ENCODE measurements around the gene PTPN20. TPM values are rescaled to one million over a fixed set of nuclear protein-coding genes. Genes with fewer than 3 reads are reported as not detected.
"Not testable (repeated sequence)": the region's sequence is repeated elsewhere in the genome, so short reads cannot be mapped to it uniquely, and the experiment has no call there.

The PTPN20 gene
- total RNA-seq, 1 donor from 2014 or later = 1.5 TPM

DNA sequence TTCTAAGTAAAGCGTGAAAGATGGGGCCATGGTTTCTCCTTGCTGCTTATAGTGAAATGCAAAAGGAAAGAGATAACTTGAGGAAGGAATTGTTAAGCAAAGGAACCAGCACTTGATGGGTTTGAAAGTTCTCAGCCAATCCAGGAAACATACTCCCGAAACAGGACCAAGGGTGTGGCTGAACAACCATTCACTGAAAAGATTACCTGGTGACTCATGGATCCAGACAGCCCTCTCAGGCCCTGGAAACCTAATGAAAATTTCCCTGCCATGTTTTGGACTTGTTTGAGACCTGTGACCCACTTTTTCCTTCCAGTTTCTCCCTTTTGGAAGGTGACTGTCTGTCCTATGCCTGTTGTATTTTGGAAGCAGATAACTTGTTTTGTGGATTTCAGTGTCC, 11.3 kb downstream of the PTPN20 start:
- intact Hi-C loops (cut with DNase I); H3K27ac ChIP-seq; H3K9me3 ChIP-seq; H3K4me3 ChIP-seq; DNase-seq (ENCODE audit: extremely low spot score in 2 of 2); H3K27me3 ChIP-seq; H3K4me1 ChIP-seq; H3K36me3 ChIP-seq: not testable (repeated sequence)

GRCh38 chr10:46925156-46925555, 13.9 kb downstream of the PTPN20 start:
- DNase-seq (ENCODE audit: extremely low spot score in 2 of 2); H3K4me3 ChIP-seq; intact Hi-C loops (cut with DNase I); H3K4me1 ChIP-seq; H3K27me3 ChIP-seq; H3K27ac ChIP-seq; H3K9me3 ChIP-seq; H3K36me3 ChIP-seq: not testable (repeated sequence)

DNA sequence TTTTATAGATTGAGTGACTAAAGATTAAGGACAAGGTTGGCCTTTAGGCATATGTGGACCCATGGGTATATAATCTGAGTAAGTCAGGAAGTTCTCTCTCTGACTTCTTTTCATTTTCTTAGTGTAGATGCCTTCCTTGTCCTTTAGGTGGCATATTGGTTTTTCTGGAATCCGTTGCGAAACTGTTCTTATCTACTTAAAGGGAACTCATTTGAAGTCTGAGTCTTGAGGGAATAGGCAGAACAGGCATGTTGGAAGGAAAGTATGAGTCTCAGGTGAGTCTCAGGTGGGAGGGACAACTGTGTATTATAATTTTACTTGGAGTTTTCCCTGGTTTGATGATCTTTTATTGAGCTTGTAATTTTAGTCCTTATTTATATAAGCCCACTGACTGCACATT, 14.6 kb downstream of the PTPN20 start:
- H3K4me1 ChIP-seq; H3K4me3 ChIP-seq; intact Hi-C loops (cut with DNase I); H3K27me3 ChIP-seq; H3K27ac ChIP-seq; DNase-seq (ENCODE audit: extremely low spot score in 2 of 2); H3K36me3 ChIP-seq; H3K9me3 ChIP-seq: not testable (repeated sequence)

DNA sequence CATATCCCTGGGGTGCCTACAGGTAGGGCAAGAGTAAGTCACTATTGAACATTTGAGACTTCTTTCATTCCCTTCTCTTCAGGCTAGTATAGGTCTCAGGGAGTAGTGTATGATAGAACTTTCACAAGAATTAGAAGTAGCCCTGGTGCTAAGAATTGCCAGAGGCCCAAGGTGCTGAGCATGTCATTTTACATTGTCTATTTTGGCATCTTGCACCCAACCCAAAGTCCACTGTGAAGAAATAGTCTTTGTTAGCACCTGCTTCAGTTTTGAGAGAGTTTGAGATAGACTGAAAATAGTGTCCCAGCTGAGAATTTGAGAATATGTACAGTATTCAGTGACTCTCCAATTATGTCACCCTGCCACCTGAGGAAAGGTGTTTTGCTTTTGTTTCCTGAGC, 17.6 kb downstream of the PTPN20 start:
- H3K36me3 ChIP-seq; H3K4me3 ChIP-seq; H3K4me1 ChIP-seq; H3K27me3 ChIP-seq; H3K9me3 ChIP-seq; H3K27ac ChIP-seq; DNase-seq (ENCODE audit: extremely low spot score in 2 of 2); intact Hi-C loops (cut with DNase I): not testable (repeated sequence)

GRCh38 chr10:46932383-46932782, 21.2 kb downstream of the PTPN20 start:
- H3K9me3 ChIP-seq; H3K4me1 ChIP-seq; H3K36me3 ChIP-seq; DNase-seq (ENCODE audit: extremely low spot score in 2 of 2); H3K4me3 ChIP-seq; H3K27me3 ChIP-seq; H3K27ac ChIP-seq; intact Hi-C loops (cut with DNase I): not testable (repeated sequence)

DNA sequence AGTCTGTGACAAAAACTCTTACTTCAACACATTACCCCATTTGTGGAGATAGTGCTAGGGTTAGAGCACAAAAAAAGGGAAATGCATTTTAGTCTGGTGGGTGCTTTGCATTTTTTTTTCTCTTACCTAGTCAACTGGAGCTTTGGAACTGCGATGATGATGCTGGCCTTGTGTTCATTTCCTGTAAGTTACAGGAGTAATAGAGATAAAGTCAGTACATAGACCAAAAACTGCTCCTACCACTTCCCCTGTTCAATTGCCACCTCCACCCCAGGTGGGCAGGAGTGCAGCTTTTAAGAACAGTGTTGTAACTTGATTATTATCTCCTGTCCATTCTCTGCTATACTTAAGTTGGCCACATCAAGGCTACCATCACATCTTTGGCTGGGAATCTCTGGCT, 29.9 kb downstream of the PTPN20 start:
- DNase-seq (ENCODE audit: extremely low spot score in 2 of 2); intact Hi-C loops (cut with DNase I); H3K36me3 ChIP-seq; H3K4me1 ChIP-seq; H3K27me3 ChIP-seq; H3K4me3 ChIP-seq; H3K9me3 ChIP-seq; H3K27ac ChIP-seq: not testable (repeated sequence)

DNA sequence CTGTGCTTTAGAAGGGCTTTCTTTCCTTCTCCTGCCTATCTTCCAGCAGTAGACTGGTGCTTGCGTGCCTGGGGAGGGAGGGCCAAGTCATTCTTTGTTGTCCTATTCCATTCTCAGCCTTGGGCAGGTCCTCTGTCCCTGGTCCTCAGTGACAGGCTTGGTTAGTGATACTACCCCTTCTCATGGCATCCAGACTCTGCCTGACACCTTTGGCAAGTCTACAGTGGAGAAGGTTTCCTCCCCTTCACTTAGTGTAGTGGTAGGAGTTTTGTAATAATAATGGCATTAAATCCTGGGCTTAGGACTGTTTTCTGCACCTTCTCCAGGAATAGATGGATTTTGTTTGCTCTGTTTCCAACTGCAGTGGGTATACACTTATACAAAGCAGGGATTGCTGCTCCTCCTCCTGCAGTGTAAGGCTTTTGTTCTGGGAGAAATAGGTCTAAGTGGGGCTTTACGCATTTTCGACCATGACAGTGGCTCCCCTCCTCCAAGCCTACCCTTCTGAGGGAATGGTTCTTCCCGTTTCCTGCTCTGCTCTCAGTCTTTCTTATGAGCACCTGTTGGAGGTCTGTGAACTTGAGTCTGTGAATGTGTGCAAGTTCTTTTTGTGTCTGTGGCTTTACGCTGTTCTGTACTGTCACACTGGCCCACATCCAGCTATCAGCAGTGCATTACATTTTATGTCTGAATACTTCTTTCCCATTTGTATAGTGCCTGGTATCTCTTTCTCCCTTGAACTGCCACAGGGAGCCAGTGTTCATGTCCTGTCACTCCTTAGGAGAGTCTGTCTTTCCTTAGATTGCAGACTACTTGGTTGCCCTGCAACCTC, 37.7 kb downstream of the PTPN20 start:
- H3K4me1 ChIP-seq; H3K4me3 ChIP-seq; intact Hi-C loops (cut with DNase I); H3K27ac ChIP-seq; H3K9me3 ChIP-seq; H3K27me3 ChIP-seq; H3K36me3 ChIP-seq: not testable (repeated sequence)
- DNase-seq (ENCODE audit: extremely low spot score in 2 of 2) = peak in 1 of 2 donors; percentile 40

DNA sequence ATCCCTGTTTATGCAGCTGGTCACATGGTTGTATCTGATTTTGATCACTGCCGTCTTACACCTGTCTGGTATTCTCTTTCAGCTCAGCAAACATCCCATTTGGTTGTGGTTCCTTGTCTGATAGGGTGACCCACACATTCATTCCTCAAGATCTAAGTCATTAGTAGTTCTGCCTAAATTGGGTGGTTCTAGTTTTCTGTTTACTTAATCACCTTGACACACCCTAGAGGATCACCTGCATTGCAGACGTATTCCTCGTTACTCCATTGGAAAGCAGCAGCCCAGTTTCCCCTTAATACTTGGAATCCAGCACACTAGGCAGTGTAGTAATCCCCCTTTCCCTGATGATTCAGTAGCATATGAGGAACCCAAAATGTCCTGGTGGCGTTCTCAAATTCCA, 41.3 kb downstream of the PTPN20 start:
- H3K4me1 ChIP-seq; H3K27ac ChIP-seq; H3K4me3 ChIP-seq; H3K9me3 ChIP-seq; H3K27me3 ChIP-seq; intact Hi-C loops (cut with DNase I); H3K36me3 ChIP-seq; DNase-seq (ENCODE audit: extremely low spot score in 2 of 2): not testable (repeated sequence)

DNA sequence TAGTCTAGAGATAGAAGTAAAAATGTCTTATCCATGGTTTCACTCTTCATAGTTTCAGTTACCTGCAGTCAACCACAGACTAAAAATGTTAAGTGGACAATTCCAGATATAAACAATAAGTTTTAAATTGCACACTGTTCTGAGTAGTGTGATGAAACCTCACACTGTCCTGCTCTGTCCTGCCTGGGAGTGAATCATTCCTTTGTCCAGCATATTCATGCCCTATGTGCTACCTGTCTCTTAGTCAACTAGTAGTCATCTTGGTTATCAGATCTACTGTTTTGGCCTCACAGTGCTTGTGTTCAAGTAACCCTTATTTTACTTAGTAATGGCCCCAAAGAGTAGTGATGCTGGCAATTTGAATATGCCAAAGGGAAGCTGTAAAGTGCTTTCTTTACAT, 49.5 kb downstream of the PTPN20 start:
- H3K27ac ChIP-seq; H3K27me3 ChIP-seq; intact Hi-C loops (cut with DNase I); H3K4me3 ChIP-seq; H3K36me3 ChIP-seq; H3K4me1 ChIP-seq; H3K9me3 ChIP-seq; DNase-seq (ENCODE audit: extremely low spot score in 2 of 2): not testable (repeated sequence)

GRCh38 chr10:46963356-46963755, 52.1 kb downstream of the PTPN20 start:
- H3K9me3 ChIP-seq; H3K27ac ChIP-seq; H3K36me3 ChIP-seq; DNase-seq (ENCODE audit: extremely low spot score in 2 of 2); H3K4me1 ChIP-seq; intact Hi-C loops (cut with DNase I); H3K4me3 ChIP-seq; H3K27me3 ChIP-seq: not testable (repeated sequence)

DNA sequence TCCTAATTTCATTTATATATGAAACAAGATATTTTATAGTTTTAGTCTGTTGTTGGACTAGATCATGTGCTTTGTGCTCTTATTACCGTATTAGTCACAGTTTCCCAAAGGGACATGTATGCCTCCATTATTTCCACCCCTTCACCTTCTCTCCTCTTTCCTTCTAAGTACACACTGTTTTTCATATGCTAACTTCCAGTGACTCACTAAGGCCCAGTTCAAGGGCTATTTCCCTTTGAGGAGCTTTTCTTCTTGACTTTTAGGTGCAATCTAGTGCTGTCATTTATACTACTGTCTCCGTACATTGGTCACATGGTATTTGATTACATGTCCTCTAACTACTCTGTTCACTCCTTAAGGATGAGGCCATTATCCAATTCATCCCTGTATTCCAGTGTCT, 55.8 kb downstream of the PTPN20 start:
- H3K27me3 ChIP-seq; H3K9me3 ChIP-seq; H3K4me1 ChIP-seq; intact Hi-C loops (cut with DNase I); DNase-seq (ENCODE audit: extremely low spot score in 2 of 2); H3K27ac ChIP-seq; H3K4me3 ChIP-seq; H3K36me3 ChIP-seq: not testable (repeated sequence)

- H3K4me3 ChIP-seq; intact Hi-C loops (cut with DNase I); H3K27me3 ChIP-seq; H3K4me1 ChIP-seq; H3K27ac ChIP-seq; DNase-seq (ENCODE audit: extremely low spot score in 2 of 2); H3K9me3 ChIP-seq; H3K36me3 ChIP-seq: not testable (repeated sequence)
Observed at GRCh38 chr10:46980223-46980622, 69.0 kb downstream of the PTPN20 start.

DNA sequence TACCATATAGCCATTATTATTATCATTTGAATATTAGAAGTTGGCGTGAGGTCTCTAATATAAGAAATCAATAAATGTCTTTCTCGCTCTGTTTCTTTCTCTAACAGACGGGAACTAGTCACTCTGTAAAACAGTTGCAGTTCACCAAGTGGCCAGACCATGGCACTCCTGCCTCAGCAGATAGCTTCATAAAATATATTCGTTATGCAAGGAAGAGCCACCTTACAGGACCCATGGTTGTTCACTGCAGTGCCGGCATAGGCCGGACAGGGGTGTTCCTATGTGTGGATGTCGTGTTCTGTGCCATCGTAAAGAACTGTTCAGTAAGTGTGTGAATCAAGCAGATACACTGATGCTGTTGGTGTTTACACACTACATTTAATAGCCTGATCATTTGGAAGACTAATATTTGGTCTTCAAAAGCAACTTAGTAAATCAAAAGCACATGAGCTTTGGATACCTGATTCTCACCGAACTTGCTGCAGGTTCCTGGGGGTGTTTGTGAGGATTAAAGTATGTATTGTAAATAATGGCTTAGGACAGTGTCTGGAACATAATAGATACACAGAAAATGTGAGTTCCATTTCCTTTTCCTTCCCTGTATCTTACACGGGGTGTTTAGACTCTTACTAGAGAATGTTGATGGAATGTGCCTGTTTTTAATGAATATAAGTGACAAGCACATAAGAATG, 76.2 kb downstream of the PTPN20 start:
- H3K9me3 ChIP-seq; intact Hi-C loops (cut with DNase I): not testable (repeated sequence)

More for the DNA sequence above, 76.2 kb downstream of the PTPN20 start:
- H3K27me3 ChIP-seq; H3K36me3 ChIP-seq; H3K4me1 ChIP-seq; H3K27ac ChIP-seq; DNase-seq (ENCODE audit: extremely low spot score in 2 of 2); H3K4me3 ChIP-seq: not testable (repeated sequence)
